ENCODE results near the gene ELFN1.

DNA sequence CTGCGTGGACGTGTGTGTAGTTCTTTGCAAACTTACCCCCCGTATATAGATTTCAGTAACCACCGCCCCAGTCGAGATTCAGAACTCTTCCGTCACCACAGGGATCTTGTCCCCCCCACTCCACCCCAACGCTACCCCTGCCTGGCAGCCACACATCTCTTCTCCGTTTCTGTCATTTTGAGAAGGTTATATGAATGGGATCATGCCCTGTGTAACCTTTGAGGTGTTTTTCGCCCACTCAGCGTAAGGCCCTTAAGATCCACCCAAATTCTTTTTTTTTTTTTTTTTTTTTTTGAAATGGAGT is 83.4 kb downstream of the ELFN1 start:
- TF ChIP-seq, protein P1, sequence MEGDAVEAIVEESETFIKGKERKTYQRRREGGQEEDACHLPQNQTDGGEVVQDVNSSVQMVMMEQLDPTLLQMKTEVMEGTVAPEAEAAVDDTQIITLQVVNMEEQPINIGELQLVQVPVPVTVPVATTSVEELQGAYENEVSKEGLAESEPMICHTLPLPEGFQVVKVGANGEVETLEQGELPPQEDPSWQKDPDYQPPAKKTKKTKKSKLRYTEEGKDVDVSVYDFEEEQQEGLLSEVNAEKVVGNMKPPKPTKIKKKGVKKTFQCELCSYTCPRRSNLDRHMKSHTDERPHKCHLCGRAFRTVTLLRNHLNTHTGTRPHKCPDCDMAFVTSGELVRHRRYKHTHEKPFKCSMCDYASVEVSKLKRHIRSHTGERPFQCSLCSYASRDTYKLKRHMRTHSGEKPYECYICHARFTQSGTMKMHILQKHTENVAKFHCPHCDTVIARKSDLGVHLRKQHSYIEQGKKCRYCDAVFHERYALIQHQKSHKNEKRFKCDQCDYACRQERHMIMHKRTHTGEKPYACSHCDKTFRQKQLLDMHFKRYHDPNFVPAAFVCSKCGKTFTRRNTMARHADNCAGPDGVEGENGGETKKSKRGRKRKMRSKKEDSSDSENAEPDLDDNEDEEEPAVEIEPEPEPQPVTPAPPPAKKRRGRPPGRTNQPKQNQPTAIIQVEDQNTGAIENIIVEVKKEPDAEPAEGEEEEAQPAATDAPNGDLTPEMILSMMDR (conservative IDR thresholded peaks at IDR 0.05; ENCODE audit: low read depth, low read length): no peak
- TF ChIP-seq EZH2 (IDR thresholded peaks at IDR 0.05; ENCODE audit: low read length, unreplicated experiment) (no peak), EZH2phosphoT487 (IDR thresholded peaks at IDR 0.05; ENCODE audit: borderline replicate concordance, low read length) (no peak)
